ENCODE data around the gene CHRNA4. TPM values are rescaled to one million over a fixed set of nuclear protein-coding genes. Genes with fewer than 3 reads are reported as not detected.
A peak's percentile ranks its signal among the peaks of the same experiment; 100 is the strongest.

The CHRNA4 gene
- total RNA-seq, 1 donor from 2014 or later, result 6.9 TPM

DNA sequence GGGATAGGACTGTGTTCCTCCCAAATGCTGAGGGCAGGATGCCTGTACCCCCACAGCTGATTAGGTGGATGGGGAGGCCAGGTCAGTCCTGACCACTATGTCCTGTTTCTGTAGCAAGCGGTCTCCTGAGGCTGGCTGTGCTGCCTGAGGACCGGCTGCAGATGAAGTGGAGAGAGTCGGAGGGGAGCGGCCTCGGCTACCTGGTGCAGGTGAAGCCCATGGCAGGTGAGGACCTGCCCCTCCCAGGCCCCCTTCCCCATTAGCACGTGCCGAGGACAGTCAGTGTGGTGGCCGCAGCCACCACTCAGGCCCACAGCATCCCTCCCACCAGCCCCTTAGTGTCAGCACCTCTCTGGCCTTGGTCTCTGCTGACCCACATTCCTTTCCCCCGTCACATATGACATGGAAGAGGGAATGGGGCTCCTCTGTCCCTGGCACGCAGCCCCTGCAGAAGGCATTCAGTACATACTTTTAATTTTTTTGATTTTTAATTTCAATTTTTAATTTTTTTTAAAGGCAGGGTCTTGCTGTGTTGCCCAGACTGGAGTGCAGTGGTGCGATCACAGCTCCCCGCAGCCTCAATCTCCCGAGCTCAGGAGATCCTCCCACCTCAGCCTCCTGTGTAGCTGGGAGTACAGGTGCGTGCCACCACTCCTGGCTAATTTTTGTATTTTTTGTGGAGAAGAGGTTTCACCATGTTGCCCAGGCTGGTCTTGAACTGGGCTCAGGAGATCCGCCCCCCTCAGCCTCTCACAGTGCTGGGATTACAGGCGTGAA is 63.2 kb downstream of the CHRNA4 start:
- FAIRE-seq (no peak), DNase-seq (ENCODE audit: low spot score in 2 of 2) (no peak)

DNA sequence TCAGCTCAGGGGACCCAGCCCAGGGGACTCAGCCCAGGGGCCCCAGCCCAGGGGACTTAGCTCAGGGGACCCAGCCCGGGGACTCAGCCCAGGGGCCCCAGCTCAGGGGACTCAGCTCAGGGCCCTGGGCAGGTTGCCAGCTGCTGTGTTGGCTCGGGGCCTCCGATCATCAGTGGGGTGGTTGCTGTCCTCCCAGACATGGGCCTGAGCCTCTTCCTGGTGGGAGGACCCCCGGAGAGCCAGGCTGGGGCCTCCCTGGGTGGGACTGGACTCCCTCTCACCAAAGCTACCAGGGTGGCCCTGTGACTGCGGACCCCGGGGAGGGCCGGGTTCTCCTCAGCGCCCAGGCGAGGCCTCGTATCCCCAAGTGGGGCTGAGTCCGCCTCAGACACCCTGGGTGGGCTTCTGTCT is 63.8 kb downstream of the CHRNA4 start:
- no peak for FAIRE-seq

DNA sequence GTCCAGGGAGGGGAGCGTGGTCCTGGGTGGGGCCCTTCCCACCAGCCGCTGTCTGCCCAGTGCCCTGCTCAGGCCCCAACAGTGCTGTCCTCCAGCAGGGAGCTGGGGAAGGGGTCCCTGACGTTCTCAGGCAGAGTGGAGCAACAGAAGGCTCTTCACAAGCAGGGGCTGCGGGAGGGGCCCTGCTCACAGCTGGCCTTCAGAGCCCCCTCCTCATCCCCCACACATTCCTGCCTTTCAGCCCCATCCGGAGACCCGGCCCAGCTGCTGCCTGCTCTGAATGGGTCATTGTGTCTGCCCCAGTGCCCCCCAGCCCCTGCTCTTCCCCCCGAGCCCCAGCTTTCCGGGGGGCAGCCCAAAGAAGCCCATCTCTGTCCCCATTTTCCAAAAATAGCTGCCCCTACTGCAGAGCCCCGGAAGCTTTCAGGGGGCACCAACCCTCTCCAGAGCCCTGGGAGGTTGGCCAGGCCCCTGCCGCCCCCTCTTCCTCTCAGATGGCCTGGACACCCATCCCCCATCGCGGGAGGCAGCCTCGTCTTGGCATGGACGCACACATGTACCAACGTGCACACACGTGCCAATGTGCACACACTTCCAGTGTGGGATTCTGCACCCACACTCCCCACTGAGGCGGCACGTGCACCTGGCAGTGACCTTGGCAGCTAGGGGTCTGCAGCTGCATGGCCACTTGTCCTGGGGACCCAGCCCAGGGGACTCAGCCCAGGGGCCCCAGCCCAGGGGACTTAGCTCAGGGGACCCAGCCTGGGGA is 64.4 kb downstream of the CHRNA4 start:
- no peak for DNase-seq (ENCODE audit: low spot score in 2 of 2)
- no peak for FAIRE-seq

More for the DNA sequence above, 63.8 kb downstream of the CHRNA4 start:
- DNase-seq (ENCODE audit: low spot score in 2 of 2), result no peak

DNA sequence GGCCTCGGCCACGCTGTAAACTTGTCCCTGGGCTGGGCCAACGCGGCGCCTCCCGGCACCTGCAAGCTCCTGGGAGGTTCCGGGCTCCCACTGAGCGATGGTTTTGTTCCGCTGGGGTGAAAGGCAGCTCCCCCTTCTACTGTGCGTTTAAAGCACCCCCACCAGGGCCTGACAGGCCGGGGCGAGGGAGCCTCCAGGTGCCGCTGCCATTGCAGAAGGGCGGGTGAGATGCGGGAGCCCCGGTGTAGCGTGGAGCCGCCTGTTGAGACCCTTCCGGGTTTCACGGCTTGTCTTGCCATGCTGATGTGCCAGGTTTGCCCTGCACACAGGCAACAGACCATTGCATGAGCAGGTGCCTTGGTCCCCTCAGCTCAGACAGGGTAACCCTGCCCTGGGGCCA is 65.3 kb downstream of the CHRNA4 start:
- no peak for FAIRE-seq
- DNase-seq (ENCODE audit: low spot score in 2 of 2), result no peak

GRCh38 chr20:63295422-63295821 is 65.7 kb downstream of the CHRNA4 start:
- peak in 1 of 2 donors; percentile 66 for DNase-seq (ENCODE audit: low spot score in 2 of 2)
- no peak for FAIRE-seq

DNA sequence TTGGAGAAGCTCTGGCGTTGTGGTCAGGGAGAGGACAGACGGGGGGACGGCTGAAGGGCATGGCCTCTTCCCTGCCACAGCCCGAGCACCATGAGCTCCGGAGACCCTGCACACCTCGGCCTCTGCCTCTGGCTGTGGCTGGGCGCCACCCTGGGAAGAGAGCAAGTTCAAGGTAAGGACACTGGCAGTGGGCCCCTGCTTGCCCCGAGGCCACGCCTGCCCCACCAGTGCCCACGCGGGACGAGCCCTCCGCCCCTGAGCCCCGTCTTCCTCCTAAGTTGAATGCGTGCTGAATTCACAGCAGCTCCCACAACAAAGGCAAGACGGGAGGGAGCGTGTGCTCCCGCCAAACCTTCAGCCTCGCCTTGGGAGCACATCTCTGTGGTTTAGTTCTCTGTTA is 66.1 kb downstream of the CHRNA4 start:
- DNase-seq (ENCODE audit: low spot score in 2 of 2) (no peak), FAIRE-seq (no peak)

GRCh38 chr20:63294536-63294900 is 66.6 kb downstream of the CHRNA4 start:
- FAIRE-seq (no peak), DNase-seq (ENCODE audit: low spot score in 2 of 2) (no peak)

DNA sequence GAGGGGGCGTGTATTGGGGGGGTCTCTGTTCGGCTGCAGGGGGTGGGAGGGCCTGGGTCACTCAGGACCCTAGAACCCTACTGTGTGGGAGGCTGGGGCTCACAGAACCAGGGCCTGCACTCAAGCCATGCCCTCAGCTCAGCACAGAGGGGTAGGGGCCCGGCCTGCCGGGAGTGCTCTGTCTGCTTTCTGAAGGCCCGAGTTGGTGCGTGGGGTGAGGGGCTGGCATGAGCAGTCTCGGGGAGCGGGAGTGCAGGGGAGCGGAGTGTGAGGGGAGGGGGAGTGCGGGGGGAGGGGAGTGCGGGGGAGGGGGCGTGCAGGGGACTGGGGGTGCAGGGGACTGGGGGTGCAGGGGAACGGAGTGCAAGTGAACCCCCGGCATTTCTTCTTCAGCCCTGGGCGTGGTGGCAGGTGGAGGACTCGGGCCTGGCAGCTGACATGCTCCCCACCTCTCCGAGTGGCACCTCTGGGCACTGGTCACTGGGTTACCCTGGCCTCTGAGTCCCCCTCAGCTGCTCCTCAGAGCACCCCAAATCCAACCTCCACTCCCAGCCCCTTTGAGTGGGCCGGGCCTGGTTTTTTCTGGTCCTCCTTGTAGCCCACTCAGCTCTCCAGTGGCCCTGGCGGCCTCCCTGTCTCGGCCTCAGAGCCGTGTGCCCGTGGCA is 67.1 kb downstream of the CHRNA4 start:
- FAIRE-seq, result no peak
- no peak for DNase-seq (ENCODE audit: low spot score in 2 of 2)

- DNase-seq (ENCODE audit: low spot score in 2 of 2) (no peak), FAIRE-seq (no peak)
Observed at GRCh38 chr20:63293456-63293855, 67.7 kb downstream of the CHRNA4 start.

Small RNAs within 50 kb of the gene (small RNA-seq; reads per million reads assigned to genes)
- gene RNU6-994P, result not detected

Other genes with a start within 250 kb of the CHRNA4 start
- gene YTHDF1, start 145.2 kb downstream of the CHRNA4 start, total RNA-seq, result 20.4 TPM
- not detected for gene BIRC7, start 125.4 kb downstream of the CHRNA4 start, total RNA-seq
- gene NKAIN4, start 106.9 kb downstream of the CHRNA4 start, total RNA-seq, result 14.7 TPM
- 25.3 TPM for gene ARFGAP1, start 88.5 kb downstream of the CHRNA4 start, total RNA-seq
- 4.1 TPM for gene COL20A1, start 68.2 kb downstream of the CHRNA4 start, total RNA-seq
- gene KCNQ2, start 111.3 kb upstream of the CHRNA4 start, total RNA-seq, result 159 TPM
- gene EEF1A2, start 137.7 kb upstream of the CHRNA4 start, total RNA-seq, result 179 TPM
- 17.1 TPM for gene PPDPF, start 159.4 kb upstream of the CHRNA4 start, total RNA-seq
- gene PTK6, start 176.0 kb upstream of the CHRNA4 start, total RNA-seq, result not detected
- gene SRMS, start 186.4 kb upstream of the CHRNA4 start, total RNA-seq, result not detected
- 6.1 TPM for gene FNDC11, start 192.8 kb upstream of the CHRNA4 start, total RNA-seq
- gene HELZ2, start 212.9 kb upstream of the CHRNA4 start, total RNA-seq, result 3.7 TPM

All from frontal cortex (tissue), 4 donors.